ENCODE data around the gene PIGK.

DNA sequence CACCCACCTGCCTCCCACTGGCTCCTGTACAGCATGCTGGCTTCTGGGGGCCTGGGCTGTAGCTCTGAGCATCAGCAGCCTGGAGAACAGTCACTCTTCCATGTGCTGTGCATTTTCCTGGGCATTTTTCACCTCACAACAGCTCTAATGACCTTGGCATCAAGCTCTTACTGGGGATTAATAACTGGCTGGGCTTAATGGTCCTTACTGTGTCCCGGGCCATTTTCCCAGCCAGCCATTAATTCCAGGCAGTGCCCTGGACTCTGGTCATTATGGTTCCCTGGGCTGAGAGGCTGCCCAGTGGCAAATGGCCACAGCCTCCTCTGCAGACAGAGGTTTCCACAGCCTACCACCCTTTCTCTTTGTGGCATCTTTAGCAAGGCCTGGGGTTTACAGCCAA lies 180.1 kb downstream of the PIGK start:
- TF ChIP-seq CTCF (IDR thresholded peaks at IDR 0.05) (no peak), ZFX (IDR thresholded peaks at IDR 0.05; ENCODE audit: borderline replicate concordance) (no peak)

Measured in 22Rv1 (cell line).